Measurements from ENCODE around the gene SLCO3A1.

Gene SLCO3A1

GRCh38 chr15:91921188-91921842, 67.8 kb downstream of the SLCO3A1 start:
- peaks cover 3% of the 10 kb centered on the region for H3K4me1 ChIP-seq
- no peaks in the 10 kb centered on the region for H3K27me3 ChIP-seq
- no peak overlapping the region for H3K4me3 ChIP-seq (ENCODE audit: low read depth, low read length)
- no peaks in the 10 kb centered on the region for H3K36me3 ChIP-seq
- DNase-seq: no peak
- no peaks in the 10 kb centered on the region for H3K9me3 ChIP-seq
- no peak for TF ChIP-seq CTCF (IDR thresholded peaks at IDR 0.05; ENCODE audit: low read depth, low read length)

GRCh38 chr15:91921843-91922198, 68.3 kb downstream of the SLCO3A1 start:
- H3K4me1 ChIP-seq: peaks cover 3% of the 10 kb centered on the region
- H3K27me3 ChIP-seq: no peaks in the 10 kb centered on the region
- DNase-seq: no peak
- no peak for TF ChIP-seq CTCF (IDR thresholded peaks at IDR 0.05; ENCODE audit: low read depth, low read length)
- H3K4me3 ChIP-seq (ENCODE audit: low read depth, low read length): no peak overlapping the region
- no peaks in the 10 kb centered on the region for H3K36me3 ChIP-seq
- H3K9me3 ChIP-seq: no peaks in the 10 kb centered on the region

GRCh38 chr15:91922646-91923547, 69.4 kb downstream of the SLCO3A1 start:
- no peak for DNase-seq
- H3K27me3 ChIP-seq: no peaks in the 10 kb centered on the region
- H3K9me3 ChIP-seq: no peaks in the 10 kb centered on the region
- no peak overlapping the region for H3K4me3 ChIP-seq (ENCODE audit: low read depth, low read length)
- TF ChIP-seq CTCF (IDR thresholded peaks at IDR 0.05; ENCODE audit: low read depth, low read length): no peak
- no peaks in the 10 kb centered on the region for H3K36me3 ChIP-seq
- H3K4me1 ChIP-seq: no peaks in the 10 kb centered on the region; the same call in none of the 2 replicates

GRCh38 chr15:91924183-91924582, 70.7 kb downstream of the SLCO3A1 start:
- H3K36me3 ChIP-seq: no peaks in the 10 kb centered on the region
- no peaks in the 10 kb centered on the region for H3K27me3 ChIP-seq
- H3K4me1 ChIP-seq: peaks cover 10% of the 10 kb centered on the region
- H3K9me3 ChIP-seq: no peaks in the 10 kb centered on the region
- no peak for TF ChIP-seq CTCF (IDR thresholded peaks at IDR 0.05; ENCODE audit: low read depth, low read length)
- no peak for DNase-seq
- H3K4me3 ChIP-seq (ENCODE audit: low read depth, low read length): no peak overlapping the region

- Histone ChIP-seq H3K4me1 (peaks cover 13% of the 10 kb centered on the region), H3K4me3 (ENCODE audit: low read depth, low read length) (no peak overlapping the region), H3K36me3 (no peaks in the 10 kb centered on the region), H3K9me3 (no peaks in the 10 kb centered on the region), H3K27me3 (no peaks in the 10 kb centered on the region)
- no peak for TF ChIP-seq CTCF (IDR thresholded peaks at IDR 0.05; ENCODE audit: low read depth, low read length)
- DNase-seq: no peak
These were observed 71.5 kb downstream of the SLCO3A1 start for GRCh38 chr15:91924837-91925495.
